Testis (tissue), 2 donors: ENCODE results near the gene HERC4.

Experiments used
- POLR2A ChIP-seq: fragments of 450-650 bp; IDR thresholded peaks from one replicate; pipeline ENCODE4 v1.6.1; 2017; ENCODE audit warnings: antibody characterized with exemption, mild to moderate bottlenecking, moderate library complexity
- TF ChIP-seq, protein P1 (sequence below), 3 experiments: fragments of 450-650 bp in 2 of 3; fragments of 200-600 bp in 1 of 3; sonication (generic) in 1 of 3; IDR thresholded peaks; one replicate each; pipeline ENCODE4 v1.5.1; 2016 to 2019; ENCODE audit warnings: antibody characterized with exemption in 3 of 3, mild to moderate bottlenecking in 2 of 3, moderate library complexity in 1 of 3

DNA sequence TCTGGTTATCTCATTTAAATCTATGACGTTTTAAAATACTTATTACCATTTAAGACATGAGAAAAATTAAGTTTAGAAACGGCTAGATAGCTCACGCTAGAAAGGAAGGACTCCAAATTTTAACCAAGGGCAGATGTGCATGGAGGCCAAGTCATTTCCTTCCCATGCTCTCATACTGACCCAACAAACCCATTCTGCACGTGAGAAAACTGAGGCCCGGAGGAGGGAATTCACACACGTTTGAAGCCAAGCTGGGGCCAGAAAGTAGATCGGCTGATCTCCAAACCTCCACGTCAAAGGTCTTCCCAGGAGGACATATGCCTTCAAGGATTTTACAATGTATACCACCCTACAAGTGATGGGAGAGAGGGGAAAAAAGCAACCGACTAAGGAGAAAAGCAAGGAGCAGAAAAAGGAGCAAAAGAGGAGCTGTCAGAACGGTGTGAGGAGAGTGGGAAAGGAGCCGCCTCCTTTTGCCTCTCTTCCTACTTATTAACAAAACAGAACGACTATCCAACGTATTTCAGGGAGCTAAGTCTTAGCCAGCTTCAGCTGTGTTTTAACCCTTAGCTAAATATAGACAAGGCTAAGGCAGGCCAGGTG is 191.3 kb downstream of the HERC4 start:
- TF ChIP-seq, protein P1, sequence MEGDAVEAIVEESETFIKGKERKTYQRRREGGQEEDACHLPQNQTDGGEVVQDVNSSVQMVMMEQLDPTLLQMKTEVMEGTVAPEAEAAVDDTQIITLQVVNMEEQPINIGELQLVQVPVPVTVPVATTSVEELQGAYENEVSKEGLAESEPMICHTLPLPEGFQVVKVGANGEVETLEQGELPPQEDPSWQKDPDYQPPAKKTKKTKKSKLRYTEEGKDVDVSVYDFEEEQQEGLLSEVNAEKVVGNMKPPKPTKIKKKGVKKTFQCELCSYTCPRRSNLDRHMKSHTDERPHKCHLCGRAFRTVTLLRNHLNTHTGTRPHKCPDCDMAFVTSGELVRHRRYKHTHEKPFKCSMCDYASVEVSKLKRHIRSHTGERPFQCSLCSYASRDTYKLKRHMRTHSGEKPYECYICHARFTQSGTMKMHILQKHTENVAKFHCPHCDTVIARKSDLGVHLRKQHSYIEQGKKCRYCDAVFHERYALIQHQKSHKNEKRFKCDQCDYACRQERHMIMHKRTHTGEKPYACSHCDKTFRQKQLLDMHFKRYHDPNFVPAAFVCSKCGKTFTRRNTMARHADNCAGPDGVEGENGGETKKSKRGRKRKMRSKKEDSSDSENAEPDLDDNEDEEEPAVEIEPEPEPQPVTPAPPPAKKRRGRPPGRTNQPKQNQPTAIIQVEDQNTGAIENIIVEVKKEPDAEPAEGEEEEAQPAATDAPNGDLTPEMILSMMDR (IDR thresholded peaks at IDR 0.05), result no peak
- no peak for TF ChIP-seq POLR2A
